Mucosa of descending colon (tissue), 3 donors: ENCODE data around the gene TBL3. TPM values are rescaled to one million over a fixed set of nuclear protein-coding genes. Genes with fewer than 3 reads are reported as not detected.
A peak's percentile ranks its signal among the peaks of the same experiment; 100 is the strongest.

Source experiments
- ATAC-seq: fragments of 200-7000 bp; cut with Tn5 transposase; one replicate; pipeline ENCODE4 v1.9.1; 2020; ENCODE audit warnings: mild to moderate bottlenecking, moderate library complexity
- DNase-seq, 3 donors: peaks; one replicate each; pipeline ENCODE4 v3.0.0-alpha.2; 2020
- H3K36me3 ChIP-seq: fragments of 200-600 bp; one replicate; pipeline ENCODE4 v1.8.0; 2021; ENCODE audit warnings: low read depth, mild to moderate bottlenecking
- H3K4me1 ChIP-seq: fragments of 200-600 bp; one replicate; pipeline ENCODE4 v1.8.0; 2021; ENCODE audit warnings: low read depth, mild to moderate bottlenecking
- H3K4me3 ChIP-seq: fragments of 200-600 bp; one replicate; pipeline ENCODE4 v1.8.0; 2021; ENCODE audit warnings: mild to moderate bottlenecking
- H3K9me3 ChIP-seq: fragments of 200-600 bp; one replicate; pipeline ENCODE4 v1.8.0; 2021; ENCODE audit warnings: mild to moderate bottlenecking
- CTCF ChIP-seq: fragments of 200-600 bp; IDR thresholded peaks from one replicate; pipeline ENCODE4 v1.8.0; 2022; ENCODE audit warnings: antibody characterized with exemption, mild to moderate bottlenecking
- intact Hi-C, 2 donors: fragments of 100-400 bp; cut with DNase I in 1 of 2; cut with micrococcal nuclease in 1 of 2; formaldehyde crosslinking; loops; one replicate each; pipeline versions ENCODE4 v1.11.0 to v1.11.1; 2022; cut with DNase I, micrococcal nuclease
- total RNA-seq, 3 donors: library from RNA; stranded (reverse); fragmentation: NEBNext Ultra II Directional in 2 of 3; extraction: Animal tissue kit (Norgen Biotek cat#: 25700) in 2 of 3; gene quantifications; one replicate each; pipeline versions ENCODE4 v1.2.1 to v1.2.4, GENCODE V29; 2021 to 2023
- donor health status: DM: no; HTN: no; CAD: no; lungs with moderate emphysema.
- donor health status: DM: no; HTN: no; CAD: no.
- donor health status: DM: no; HTN: yes; CAD: no.

The TBL3 gene
- total RNA-seq, 3 donors from 2014 or later, result 21.6 to 25.5 (median 24.0) TPM

- H3K36me3 ChIP-seq, result no peaks in the 10 kb centered on the region
- H3K9me3 ChIP-seq, result no peaks in the 10 kb centered on the region
- peaks cover 38% of the 10 kb centered on the region for H3K4me1 ChIP-seq
- H3K4me3 ChIP-seq, result no peak within 1 kb of the TSS
- TF ChIP-seq CTCF, result no peak
- intact Hi-C loops, result no loop called here
- DNase-seq (peak in 1 of 3 donors; percentile 47), ATAC-seq (no peak)
These were observed 47.7 kb downstream of the TBL3 start, which contains the start of gene NPW for GRCh38 chr16:2019518-2019920. Gene NPW, plus strand, starts transcription at chr16:2019785.

- ATAC-seq (no peak), DNase-seq (peak in 1 of 3 donors; percentile 48)
- TF ChIP-seq CTCF, result no peak
- peaks cover 38% of the 10 kb centered on the region for H3K4me1 ChIP-seq
- no peak overlapping the region for H3K4me3 ChIP-seq
- intact Hi-C loops, result loop anchor here (10.0 kb wide), 2 partner anchors 125 to 135 kb away; partner anchors contain the start of genes RAB26 (in 1 of the 2) and TRAF7 (in 1 of the 2)
- H3K36me3 ChIP-seq, result no peaks in the 10 kb centered on the region
- H3K9me3 ChIP-seq, result no peaks in the 10 kb centered on the region
These were observed 48.3 kb downstream of the TBL3 start for GRCh38 chr16:2019921-2020831.

GRCh38 chr16:2022723-2023091, 50.9 kb downstream of the TBL3 start:
- DNase-seq, result no peak
- peaks cover 32% of the 10 kb centered on the region for H3K4me1 ChIP-seq

GRCh38 chr16:2023092-2024031, 51.5 kb downstream of the TBL3 start:
- ATAC-seq (peak; percentile 95), DNase-seq (peak; percentile 95 to 99 (median 97))
- Histone ChIP-seq H3K9me3 (no peaks in the 10 kb centered on the region), H3K4me1 (peaks cover 36% of the 10 kb centered on the region), H3K36me3 (no peaks in the 10 kb centered on the region), H3K4me3 (peak overlapping the region; percentile 9)
- peak; percentile 95 for TF ChIP-seq CTCF
- intact Hi-C loops, result loop anchor here (10.0 kb wide), 2 partner anchors 121 to 131 kb away; partner anchors contain the start of genes RAB26 (in 1 of the 2) and TRAF7 (in 1 of the 2)

More at GRCh38 chr16:2022723-2023091, 50.9 kb downstream of the TBL3 start:
- Histone ChIP-seq H3K9me3 (no peaks in the 10 kb centered on the region), H3K4me3 (no peak overlapping the region), H3K36me3 (no peaks in the 10 kb centered on the region)
- intact Hi-C loops, result loop anchor here (10.0 kb wide), 2 partner anchors 122 to 132 kb away; partner anchors contain the start of genes RAB26 (in 1 of the 2) and TRAF7 (in 1 of the 2)
- no peak for TF ChIP-seq CTCF
- ATAC-seq, result peak; percentile 28

- DNase-seq, result peak in 1 of 3 donors; percentile 37
- intact Hi-C loops, result loop anchor here (10.0 kb wide), 2 partner anchors 121 to 131 kb away; partner anchors contain the start of genes RAB26 (in 1 of the 2) and TRAF7 (in 1 of the 2)
- no peak for TF ChIP-seq CTCF
- H3K4me3 ChIP-seq, result no peak overlapping the region
- H3K4me1 ChIP-seq, result peaks cover 37% of the 10 kb centered on the region
- no peak for ATAC-seq
- no peaks in the 10 kb centered on the region for H3K36me3 ChIP-seq
- no peaks in the 10 kb centered on the region for H3K9me3 ChIP-seq
These were observed 52.2 kb downstream of the TBL3 start for GRCh38 chr16:2024032-2024420.
